HG03521 (cell line): ENCODE data around the gene FBXL5.

Source experiments
- ATAC-seq: cut with Tn5 transposase; IDR thresholded peaks from one replicate; pipeline ENCODE4 v1.9.1; 2021; ENCODE audit warnings: mild to moderate bottlenecking, moderate library complexity; ENCODE audit not compliant: unreplicated experiment

FBXL5 gene

DNA sequence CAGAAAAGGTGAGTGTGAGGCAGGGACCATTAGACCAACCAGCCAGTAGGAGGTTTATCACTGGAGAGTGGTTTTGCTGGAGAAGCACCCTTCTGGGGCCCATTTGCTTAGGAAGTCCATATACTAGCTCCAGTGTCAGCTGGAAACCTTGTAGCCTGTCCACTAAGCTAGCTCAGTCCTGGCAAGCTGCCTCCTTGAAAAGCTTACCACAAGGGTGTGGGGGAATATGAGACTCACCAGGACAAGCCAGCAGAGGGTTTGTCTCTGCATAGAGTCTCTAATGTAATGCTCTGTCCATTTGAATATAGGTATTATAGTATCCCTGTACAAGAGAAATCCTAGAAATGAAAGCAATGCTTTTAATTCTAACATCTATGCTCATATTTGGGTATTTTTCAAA lies 86.3 kb downstream of the FBXL5 start:
- ATAC-seq, result no peak

DNA sequence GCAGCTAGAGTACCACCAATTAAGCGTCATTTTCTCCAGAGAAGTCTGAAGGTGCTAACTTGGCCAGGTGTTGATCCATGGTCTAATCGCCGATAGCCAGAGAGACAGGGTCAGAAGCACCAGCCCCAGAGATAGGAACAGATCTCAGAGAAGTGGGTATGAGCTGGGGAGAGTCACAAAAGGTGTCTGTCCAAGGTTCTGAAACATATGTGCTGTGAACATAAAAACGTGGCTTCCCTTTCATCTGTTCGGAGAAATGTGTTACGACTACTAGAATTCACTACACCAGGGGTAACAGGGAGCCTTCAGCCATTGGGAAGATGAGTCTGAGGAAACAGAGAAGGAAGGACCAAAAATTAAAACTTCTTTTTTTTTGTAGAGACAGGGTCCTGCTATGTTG lies 91.3 kb downstream of the FBXL5 start:
- ATAC-seq, result no peak

DNA sequence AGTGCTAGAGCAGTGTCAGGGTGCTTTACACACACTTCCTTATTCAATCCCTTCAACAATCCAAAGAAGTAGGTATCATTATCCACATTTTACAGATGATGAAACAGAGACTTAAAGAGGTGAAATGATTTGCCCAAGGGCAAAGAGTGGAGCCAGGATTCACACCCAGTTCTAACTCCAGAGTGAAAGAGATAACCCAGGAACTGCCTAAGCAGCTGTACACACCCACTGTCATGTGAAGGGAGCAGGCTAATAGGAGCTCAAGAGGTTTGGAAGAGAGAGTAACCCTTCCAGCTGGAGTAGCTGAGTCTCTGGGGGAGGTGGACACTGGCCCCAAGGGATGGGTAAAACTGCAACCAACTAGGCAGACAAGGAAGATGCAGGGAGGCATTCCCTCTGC lies 92.5 kb downstream of the FBXL5 start:
- no peak for ATAC-seq

DNA sequence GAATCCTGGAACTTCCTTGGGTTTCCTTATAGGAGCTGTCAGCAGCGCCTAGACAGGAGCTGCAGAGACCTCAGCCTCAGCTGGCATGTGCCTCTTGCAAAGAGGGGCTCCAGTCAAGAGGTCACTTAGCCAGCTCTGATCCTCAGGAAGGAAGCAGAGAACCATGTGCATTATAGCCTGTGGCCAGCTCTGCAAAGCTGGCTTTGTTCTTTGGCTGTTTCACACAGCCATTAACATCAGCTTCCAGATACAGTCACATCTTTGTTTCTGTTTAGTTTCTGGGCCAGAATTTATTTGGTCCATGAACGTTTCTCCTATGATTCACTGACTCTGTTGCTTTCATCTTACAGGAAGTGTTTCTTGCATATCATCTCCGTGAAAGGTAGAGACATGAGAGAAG lies 93.0 kb downstream of the FBXL5 start:
- ATAC-seq, result no peak

DNA sequence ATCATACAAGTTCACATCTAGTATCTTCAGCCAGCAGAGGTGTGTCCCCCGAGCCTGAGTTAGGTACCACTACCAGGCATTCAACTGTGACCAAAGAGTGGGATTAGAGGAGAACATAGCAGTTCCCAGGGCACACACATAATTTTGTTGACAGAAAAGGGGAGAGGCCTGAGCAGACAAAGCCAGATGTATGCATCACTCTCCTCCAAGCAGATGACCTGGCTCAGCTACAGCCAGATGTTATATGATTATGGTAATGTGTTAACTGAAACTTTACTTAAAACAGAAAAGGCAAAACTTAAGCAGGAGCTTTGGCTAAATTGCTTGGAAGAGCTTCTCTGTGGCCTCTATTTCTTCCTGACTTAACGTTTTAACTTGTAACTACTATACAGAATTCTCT lies 96.6 kb downstream of the FBXL5 start:
- no peak for ATAC-seq

DNA sequence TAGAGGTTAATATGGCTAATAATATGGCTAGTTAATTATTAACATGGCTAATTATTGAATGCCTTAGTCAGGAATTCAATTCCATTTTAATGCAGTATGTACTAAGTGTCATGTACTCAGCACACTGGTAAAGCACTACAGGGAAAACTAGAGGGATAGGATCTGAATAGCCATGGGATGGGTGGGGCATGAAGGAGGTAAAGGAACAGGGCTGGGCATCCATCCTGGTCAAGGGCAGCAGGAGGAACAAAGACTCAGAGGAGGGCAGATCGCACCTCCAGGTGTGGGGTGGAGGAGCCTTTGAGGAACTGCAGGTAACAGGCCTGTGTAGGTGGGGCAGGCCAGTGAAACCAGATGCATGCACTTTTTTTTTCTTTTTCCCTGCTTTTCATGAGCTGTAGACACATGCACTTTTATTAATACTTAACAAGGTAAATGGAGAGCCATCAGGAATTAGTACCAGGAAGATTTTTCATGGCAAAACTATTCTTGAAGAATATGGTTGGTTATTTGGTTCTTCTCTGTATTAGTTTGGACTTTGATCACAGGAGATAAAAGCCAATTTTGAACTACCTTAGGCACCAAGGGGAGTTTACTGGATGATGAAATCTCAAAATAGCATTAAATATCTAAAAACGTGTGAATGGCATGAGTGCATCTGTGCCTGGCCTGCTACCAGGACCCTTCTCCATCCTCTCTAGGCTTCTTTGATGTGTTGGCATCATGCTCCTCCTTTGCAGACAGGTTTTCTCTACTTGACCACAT lies 97.2 kb downstream of the FBXL5 start:
- no peak for ATAC-seq

DNA sequence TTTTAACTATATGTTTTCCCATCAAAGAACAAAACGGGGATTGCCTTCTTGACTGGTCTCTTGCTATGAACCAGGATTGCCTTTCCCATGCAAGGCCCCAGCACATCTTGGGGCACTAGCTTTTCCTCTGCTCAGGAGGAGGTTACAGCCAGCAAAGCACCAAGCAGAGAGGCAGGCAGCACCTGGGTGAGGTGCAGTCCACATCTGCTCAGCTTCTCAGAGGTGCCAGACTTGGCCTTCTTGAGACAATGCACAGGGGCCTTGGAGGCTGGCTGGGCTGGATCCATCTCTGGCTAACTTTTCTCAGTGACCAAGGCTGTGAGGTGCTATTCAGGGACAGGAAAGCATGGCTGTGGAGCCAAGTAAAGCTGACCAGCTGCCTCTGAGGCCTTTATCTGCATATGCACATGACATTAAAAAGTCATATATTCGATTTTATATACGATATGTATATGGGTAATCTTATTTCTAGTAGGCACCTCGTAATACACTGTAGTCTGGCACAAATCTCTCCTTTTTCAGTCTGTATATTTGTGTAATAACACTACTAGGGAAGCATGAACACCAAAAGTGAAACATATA lies 98.6 kb downstream of the FBXL5 start:
- ATAC-seq, result no peak
